MM.1S (cell line): ENCODE measurements around the gene SEC31B.

Experiments used
- EZH2 ChIP-seq: fragments of 300-600 bp; sonication (generic); optimal IDR thresholded peaks from 2 replicates; pipeline ENCODE3; 2017; ENCODE audit warnings: low read depth, mild to moderate bottlenecking, antibody characterized with exemption, low read length, mixed read lengths
- EZH2phosphoT487 ChIP-seq: fragments of 300-600 bp; sonication (generic); IDR thresholded peaks from 2 replicates; pipeline ENCODE4 v1.6.1; 2018; ENCODE audit warnings: antibody characterized with exemption, low read length
- TF ChIP-seq, protein P1 (sequence below): fragments of 300-600 bp; sonication (generic); IDR thresholded peaks from 2 replicates; pipeline ENCODE4 v1.5.1; 2016; ENCODE audit warnings: antibody characterized with exemption, low read length, mixed read lengths

DNA sequence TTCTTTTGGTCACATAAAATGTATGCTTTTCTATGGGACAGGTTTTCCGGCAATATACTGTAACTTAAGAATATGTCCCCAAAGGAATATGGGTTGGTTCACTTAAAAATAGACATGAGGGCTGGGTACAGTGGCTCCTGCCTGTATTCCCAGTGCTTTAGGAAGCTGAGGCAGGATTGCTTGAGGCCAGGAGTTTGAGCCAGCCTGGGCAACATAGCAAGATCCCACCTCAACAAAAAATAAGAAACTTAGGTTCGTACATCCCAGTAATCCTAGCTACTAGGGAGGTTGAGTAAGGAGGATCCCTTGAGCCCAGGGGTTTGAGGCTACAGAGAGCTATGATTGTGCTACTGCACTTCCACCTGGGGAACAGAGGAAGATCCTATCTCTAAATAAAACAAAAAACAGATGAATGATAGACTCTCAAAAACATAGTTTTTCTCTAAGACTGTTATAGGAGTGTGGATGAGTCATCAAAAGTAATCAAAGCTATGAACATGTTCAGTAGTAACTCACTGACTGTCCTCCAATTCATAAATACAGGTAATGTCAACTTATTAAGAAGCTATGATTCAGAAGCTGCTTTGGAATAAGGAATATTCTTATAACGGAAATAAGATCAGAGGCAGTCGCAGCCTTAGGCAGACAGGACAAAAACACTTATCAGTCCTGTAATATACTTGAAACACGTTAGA is 2.6 kb upstream of the SEC31B start:
- TF ChIP-seq, protein P1, sequence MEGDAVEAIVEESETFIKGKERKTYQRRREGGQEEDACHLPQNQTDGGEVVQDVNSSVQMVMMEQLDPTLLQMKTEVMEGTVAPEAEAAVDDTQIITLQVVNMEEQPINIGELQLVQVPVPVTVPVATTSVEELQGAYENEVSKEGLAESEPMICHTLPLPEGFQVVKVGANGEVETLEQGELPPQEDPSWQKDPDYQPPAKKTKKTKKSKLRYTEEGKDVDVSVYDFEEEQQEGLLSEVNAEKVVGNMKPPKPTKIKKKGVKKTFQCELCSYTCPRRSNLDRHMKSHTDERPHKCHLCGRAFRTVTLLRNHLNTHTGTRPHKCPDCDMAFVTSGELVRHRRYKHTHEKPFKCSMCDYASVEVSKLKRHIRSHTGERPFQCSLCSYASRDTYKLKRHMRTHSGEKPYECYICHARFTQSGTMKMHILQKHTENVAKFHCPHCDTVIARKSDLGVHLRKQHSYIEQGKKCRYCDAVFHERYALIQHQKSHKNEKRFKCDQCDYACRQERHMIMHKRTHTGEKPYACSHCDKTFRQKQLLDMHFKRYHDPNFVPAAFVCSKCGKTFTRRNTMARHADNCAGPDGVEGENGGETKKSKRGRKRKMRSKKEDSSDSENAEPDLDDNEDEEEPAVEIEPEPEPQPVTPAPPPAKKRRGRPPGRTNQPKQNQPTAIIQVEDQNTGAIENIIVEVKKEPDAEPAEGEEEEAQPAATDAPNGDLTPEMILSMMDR = no peak
- TF ChIP-seq EZH2phosphoT487 (no peak), EZH2 (no peak)
